HG03097 (cell line): ENCODE data around the gene RCOR3.
"Not testable (repeated sequence)": the region's sequence is repeated elsewhere in the genome, so short reads cannot be mapped to it uniquely, and the experiment has no call there.

Source experiments
- ATAC-seq: cut with Tn5 transposase; IDR thresholded peaks from one replicate; pipeline ENCODE4 v1.9.1; 2021; ENCODE audit not compliant: unreplicated experiment, low FRiP score

Gene RCOR3

DNA sequence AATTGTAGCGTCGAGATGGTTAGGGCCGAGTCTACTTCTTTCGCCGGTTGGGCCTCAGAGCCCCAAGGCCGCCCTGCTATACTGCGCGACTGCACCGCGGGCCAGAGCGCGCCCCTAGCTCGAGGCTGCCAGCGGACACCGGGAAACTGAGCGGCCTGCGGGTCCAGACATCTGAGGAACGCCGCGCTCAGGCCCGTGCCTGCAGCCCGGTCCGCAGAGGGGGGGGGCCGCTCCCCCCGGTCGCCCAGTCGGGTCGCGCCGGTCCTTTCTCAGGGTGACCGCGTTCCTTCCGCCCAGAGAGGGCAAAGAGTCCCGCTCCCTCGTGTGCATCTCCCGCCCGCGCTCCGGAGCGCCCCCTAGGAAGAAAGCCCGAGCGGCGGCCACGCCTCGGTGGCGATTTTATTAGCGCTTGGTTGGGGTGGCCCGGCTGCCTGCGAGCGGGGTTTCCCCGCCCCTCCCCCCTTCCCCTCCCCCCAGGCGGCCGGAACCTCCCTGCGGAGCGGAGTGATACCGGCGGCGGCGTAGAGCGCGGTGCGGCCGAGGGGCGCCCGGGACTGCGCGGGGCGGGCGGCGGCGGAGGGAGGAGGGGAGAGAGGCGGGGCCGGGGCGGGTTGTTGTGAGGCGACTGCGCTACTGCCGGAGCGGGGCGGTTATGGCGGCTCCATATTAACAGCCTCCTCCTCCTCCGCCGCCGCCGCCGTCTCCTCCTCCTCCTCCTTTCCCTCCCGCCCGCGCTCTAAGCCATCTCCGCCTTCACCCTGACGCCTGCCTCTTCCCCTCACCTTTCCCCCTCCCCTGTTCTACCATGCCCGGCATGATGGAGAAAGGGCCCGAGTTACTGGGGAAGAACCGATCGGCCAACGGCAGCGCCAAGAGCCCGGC is at the start of gene RCOR3:
Gene RCOR3, plus strand, starts transcription at position 611 of the 882 bp plus-strand sequence. Its CDS starts 195 bp downstream, at position 806.
- ATAC-seq = peak; percentile 63

DNA sequence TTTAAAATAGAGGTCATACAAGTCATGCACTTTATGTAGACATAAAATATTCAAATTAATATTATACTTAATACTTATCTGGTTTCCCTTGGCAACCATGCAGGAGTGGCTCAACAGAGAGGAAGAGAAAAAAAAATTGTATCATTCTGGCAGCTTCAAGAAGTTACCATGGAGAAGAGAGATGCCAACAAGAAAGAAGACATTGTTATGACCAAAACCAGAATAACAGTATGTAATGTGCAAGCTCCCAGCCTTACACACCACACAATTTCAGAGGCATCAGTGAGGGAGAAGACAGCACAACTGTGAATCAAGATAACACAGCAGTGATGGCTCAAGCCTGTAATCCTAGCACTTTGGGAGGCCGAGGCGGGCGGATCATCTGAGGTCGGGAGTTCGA is 49.1 kb upstream of the RCOR3 start:
- ATAC-seq = no peak

DNA sequence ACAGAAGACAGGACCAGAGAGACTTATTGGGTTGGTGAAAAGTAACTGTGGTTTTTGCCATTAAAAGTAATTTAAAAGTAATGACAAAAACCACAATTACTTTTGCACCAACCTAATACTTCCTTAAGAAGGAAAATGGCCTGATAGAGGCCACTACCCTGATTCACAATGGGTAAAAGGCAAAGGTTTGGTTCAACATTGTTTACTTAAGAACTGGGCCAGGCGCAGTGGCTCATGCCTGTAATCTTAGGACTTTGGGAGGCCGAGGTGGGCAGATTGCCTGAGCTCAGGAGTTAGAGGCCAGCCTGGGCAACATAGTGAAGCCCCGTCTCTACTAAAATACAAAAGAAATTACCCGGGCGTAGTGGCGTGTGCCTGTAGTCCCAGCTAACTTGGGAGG is 48.2 kb upstream of the RCOR3 start:
- no peak for ATAC-seq

DNA sequence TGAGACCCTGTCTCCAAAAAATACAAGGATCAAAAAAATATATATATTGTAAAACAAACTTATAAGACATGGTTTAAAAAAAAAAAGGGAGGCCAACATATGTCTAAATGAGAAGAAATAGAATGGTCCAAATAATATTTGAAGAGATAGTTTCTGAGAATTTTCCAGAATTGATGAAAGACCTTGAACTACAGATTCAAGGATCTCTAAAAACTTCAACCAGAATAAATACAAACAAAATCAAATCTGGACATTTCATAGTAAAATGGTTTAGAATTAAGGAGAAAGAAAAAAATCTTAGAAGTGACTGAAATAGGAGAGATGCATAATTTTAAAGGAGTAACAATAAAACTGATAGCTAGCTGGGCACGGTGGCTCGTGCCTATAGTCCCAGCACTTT is 45.5 kb upstream of the RCOR3 start:
- no peak for ATAC-seq

DNA sequence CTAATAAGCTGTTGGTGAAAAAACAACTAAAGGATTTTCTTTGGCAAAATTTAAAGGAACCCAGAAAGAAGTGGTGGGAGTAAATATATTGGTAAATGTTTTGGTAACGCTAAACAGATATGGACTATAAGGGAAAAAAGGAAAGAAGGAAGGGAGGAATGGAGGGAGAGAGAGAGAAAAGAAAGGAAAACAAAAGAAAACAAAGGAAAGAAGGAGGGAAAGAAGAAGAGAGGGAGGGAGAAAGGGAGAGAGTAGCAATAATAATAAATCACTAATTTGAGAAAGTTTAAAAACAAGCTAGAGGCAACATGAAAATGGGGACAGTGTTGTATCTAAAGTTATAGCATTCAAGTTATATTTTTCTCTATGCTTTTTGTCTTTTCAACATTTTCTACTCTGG is 43.6 kb upstream of the RCOR3 start:
- ATAC-seq = no peak

DNA sequence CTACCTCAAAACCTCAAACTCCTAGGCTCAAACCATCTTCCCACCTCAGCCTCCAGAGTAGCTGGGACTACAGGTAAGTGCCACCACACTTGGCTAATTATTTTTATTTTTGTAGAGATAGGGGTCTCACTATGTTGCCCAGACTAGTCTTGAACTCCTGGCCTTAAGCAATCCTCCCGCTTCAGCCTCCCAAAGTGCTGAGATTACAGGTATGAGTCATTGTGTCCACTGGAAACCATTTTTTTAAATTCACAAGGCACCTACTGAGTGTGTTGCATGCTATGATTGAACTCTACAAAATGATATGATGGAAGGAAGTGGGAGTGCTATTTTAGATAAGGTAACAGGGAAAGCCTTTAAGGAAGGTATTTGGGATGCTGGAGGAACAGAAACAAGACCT is 41.8 kb upstream of the RCOR3 start:
- no peak for ATAC-seq

DNA sequence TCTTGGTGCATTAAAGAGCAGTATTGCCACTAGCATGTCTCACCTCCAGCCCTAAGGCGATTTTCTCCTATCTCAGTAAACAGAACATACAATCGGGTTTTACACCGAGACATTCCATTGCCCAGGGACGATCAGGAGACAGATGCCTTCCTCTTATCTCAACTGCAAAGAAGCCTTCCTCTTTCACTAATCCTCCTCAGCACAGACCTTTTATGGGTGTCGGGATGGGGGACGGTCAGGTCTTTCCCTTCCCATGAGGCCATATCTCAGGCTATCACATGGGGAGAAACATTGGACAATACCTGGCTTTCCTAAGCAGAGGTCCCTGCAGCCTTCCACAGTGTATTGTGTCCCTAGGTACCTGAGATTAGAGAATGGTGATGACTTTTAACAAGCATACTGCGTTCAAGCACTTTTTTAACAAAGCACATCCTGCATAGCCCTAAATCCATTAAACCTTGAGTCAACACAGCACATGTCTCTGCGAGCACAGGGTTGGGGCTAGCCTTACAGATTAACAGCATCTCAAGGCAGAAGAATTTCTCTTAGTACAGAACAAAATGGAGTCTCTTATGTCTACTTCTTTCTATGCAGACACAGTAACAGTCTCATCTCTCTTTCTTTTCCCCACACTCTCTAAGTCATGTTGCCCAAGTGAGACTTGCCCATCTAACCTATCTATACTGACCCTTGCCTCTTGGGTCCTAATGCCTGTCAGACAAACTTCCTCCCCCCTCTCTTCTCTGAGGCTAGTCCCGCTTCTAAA is 36.5 kb upstream of the RCOR3 start:
- not testable (repeated sequence) for ATAC-seq

DNA sequence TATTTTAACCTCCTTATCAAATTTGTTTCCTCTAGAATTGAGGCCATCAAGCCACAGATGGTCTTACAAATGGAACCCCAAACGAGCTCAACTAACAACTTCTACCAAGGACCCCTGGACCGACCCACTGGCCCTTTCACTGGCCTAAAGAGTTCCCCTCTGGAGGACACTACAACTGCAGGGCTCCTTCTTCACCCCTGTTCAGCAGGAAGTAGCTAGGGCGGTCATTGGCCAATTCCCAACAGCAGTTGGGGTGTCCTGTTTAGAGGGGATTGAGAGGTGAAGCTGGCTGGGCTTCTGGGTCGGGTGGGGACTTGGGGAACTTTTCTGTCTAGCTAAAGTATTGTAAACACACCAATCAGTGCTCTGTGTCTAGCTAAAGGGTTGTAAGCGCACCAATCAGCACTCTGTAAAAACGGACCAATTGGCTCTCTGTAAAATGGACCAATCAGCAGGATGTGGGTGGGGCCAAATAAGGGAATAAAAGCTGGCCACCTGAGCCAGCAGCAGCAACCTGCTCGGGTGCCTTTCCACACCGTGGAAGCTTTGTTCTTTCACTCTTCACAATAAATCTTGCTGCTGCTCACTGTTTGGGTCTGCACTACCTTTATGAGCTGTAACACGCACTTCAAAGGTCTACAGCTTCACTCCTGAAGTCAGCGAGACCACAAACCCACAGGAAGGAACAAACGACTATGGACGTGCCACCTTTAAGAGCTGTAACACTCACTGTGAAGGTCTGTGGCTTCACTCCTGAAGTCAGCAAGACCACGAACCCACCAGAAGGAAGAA is 30.4 kb upstream of the RCOR3 start:
- not testable (repeated sequence) for ATAC-seq

DNA sequence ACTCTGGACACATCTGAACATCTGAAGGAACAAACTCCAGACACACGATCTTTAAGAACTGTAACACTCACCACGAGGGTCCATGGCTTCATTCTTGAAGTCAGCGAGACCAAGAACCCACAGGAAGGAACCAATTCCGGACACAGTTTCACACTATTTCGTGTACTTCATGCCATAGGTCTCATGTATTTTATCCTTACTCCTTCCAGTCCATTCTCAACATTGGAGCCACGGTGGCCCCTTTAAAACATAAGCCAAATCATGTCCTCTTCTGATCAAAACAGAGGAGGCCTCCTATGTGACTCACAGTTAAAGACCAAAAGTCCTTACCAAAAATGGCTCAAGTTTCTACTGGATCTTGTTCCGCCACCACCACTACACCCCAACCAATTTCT is 29.8 kb upstream of the RCOR3 start:
- ATAC-seq = no peak

DNA sequence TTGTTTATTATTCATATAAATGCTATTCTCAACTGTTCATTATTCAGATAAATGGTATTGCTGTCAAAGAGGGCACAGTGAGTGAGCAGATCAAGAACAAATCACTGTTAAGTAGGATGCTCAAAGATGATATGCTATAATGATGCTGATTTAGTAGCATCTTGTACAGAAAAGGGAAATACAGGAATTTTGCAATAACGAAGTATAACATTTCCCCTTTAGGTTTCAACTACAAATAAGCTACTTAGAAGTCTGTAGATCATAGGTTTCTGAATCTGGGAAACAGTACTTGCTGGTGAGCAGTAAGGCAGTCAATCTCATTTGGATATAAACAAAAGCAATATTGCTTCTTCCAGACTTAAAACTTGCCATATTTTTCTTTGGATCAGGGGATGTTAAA is 27.3 kb upstream of the RCOR3 start:
- ATAC-seq = no peak

DNA sequence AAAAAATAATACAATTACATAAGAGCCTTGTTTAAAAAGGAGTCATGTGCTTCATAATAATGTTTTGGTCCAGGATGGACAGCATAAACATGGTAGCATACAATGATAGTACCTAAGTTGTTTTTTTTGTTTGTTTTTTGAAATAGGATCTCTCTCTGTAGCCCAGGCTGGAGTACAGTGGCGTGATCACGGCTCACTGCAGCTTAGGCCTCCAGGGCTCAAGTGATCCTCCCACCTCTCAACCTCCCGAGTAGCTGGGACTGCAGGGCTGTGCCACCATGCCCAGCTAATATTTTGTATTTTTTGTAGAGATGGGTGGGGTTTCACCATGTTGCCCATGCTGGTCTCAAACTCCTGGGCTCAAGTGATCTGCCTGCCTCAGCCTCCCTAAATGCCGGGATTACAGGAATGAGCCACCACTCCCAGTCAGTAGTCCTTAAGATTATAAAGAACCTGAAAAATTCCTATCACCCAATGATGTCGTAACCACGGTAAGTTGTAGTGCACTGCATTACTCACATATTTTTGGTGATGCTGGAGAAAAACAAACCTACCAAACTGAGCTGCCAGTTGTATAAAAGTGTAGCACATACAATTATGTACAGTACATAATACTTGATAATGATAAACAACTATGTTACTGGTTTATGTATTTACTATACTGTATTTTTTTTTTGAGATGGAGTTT is 22.4 kb upstream of the RCOR3 start:
- ATAC-seq = no peak

DNA sequence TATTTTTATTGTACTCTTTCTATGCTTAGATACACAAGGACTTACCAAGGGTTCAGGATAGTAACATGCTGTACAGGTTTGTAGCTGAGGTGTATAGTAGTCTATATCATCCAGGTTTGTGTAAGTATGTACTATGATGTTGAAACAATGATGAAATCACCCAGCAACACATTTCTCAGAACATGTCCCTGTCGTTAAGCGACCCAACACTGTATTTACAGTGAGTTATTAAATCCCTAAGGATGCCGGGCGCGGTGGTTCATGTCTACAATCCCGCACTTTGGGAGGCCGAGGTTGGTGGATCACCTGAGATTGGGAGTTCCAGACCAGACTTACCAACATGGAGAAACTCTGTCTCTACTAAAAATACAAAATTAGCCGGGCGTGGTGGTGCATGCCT is 21.6 kb upstream of the RCOR3 start:
- ATAC-seq = no peak

DNA sequence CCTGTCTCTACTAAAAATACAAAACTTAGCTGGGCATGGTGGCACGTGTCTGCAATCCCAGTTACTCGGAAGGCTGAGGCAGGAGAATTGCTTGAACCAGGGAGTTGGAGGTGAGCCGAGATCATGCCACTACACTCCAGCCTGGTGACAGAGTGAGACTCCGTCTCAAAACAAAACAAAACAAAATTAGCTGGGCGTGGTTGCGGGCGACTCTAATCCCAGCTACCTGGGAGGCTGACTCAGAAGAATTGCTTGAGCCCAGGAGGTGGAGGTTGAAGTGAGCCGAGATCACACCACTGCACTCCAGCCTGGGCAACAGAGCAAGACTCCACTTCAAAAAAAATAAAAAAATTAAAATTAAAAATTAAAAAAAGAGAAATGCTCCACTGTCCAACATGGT is 18.6 kb upstream of the RCOR3 start:
- ATAC-seq = not testable (repeated sequence)

DNA sequence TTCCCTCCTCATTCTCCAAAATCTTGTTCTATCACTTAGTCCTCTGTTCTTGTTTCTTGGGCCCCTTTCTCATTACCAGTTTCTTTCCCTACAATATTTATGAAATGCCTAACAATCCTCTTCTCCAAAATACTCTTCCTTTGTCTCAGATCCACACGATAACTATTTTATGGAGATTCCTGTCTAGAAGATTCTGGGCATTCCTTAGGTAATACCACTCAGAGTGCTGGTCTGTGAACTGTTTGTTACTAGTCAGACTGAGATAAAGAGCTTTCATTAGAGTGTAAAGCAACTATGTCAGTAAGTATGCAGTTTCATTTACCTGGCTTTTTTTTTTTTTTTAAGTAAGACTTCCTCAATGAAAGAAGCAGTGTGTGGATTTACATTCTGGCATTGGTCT is 18.1 kb upstream of the RCOR3 start:
- ATAC-seq = no peak

DNA sequence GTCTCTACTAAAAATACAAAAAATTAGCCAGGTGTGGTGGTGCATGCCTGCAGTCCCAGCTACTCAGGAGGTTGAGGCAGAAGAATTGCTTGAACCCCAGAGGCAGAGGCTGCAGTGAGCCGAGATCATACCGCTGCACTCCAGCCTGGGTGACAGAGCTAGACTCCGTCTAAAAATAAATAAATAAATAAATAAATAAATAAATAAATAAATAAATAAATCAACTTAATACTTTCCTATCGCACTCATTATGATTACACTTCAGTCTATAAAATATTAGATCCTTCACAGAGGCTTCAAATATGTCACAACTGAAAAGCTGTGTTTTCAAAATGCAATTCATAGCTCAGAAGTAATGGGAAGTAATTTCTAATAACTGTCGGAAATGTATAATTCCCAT is 15.5 kb upstream of the RCOR3 start:
- ATAC-seq = not testable (repeated sequence)

DNA sequence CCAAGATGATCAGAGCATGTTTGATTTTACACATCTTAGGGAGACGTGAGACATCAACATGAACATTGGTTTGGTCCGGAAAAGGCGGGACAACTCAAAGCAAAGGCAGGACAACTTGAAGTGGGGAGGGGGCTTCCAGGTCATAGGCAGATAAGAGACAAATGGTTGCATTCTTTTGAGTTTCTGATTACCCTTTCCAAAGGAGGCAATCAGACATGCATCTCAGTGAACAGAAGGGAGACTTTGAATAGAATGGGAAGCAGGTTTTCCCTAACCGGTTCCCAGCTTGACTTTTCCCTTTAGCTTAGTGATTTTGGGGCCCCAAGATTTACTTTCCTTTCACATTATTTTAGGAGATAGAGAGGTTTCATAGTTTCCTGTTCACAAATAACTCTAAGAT is 12.6 kb upstream of the RCOR3 start:
- not testable (repeated sequence) for ATAC-seq

DNA sequence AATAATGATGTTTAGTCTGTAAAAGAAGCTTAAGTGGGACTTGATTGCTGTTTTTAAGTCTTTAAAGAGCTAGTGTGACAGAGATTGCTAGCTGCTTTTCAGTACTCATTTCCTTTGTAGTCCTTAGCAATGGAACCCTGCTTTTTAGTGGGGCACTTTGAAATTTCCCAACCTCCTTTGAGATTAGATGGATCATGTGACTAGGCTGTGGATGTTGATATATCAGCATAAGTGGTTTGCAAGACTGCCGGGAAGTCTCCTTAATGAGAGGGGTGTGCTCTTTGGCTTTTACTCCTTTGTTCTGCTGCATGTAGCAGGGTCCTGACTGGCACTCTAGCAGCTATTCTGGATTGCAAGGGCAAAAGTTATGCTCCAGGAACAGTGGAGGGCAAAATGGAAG is 11.2 kb upstream of the RCOR3 start:
- no peak for ATAC-seq

DNA sequence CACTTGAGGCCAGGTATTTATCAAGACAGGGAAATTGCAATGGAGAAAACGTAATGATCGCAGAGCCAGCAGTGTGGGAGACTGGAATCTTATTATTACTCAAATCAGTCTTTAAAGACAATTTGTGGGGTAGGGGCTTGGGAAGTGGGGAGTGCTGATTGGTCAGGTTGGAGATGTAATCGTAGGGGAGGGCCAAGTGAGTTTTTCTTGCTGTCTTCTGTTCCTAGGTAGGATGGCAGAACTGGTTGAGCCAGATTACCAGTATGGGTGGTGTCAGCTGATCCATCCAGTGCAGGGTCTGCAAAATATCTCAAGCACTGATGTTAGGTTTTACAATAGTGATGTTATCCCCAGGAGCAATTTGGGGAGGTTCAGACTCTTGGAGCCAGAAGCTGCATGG is 9.6 kb upstream of the RCOR3 start:
- not testable (repeated sequence) for ATAC-seq

DNA sequence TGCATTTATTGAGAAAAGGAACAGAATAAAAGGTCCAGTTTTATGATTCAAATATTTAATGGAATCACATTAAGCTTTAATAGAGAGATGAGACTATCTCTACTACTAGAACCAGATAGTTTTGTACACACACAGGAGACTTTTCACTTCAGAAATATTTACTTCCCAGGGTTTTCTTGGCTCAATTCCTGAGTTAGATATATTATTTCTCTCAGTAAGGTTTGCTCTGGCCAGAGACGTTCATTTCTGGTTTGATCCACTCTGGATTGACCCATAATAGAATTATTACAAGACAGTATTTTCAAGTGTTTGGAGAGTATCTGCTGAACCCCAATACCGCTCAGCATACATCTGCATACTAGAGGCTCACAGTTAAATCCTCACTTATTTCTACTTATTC is 1.3 kb upstream of the RCOR3 start:
- no peak for ATAC-seq

DNA sequence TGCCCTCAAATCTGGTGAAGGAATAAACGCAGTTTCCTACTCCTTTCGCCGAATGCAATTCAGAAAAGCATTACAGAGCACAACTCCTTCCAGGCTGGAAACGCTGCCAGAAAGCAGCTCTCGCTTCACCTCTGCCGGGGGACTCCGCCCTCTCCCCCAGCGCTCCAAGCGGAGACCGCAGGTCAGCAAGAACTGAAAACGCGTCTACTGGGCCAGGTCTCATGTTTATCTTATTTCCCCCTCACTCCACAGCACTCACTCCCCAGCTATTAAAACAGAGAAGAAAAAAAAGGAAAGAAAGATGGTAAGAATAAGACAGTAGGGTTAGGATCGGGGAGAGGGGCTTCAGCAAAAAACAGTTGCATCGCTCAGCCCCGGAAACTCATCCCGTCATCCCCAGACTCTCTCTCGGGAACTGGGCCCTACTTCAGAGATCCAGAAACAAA is 833 bp upstream of the RCOR3 start:
- ATAC-seq = peak; percentile 43
